Measurements from ENCODE around the gene PARD6A. TPM values are rescaled to one million over a fixed set of nuclear protein-coding genes. Genes with fewer than 3 reads are reported as not detected.

The PARD6A gene
- total RNA-seq, 1 donor from 2014 or later = 18.7 TPM

DNA sequence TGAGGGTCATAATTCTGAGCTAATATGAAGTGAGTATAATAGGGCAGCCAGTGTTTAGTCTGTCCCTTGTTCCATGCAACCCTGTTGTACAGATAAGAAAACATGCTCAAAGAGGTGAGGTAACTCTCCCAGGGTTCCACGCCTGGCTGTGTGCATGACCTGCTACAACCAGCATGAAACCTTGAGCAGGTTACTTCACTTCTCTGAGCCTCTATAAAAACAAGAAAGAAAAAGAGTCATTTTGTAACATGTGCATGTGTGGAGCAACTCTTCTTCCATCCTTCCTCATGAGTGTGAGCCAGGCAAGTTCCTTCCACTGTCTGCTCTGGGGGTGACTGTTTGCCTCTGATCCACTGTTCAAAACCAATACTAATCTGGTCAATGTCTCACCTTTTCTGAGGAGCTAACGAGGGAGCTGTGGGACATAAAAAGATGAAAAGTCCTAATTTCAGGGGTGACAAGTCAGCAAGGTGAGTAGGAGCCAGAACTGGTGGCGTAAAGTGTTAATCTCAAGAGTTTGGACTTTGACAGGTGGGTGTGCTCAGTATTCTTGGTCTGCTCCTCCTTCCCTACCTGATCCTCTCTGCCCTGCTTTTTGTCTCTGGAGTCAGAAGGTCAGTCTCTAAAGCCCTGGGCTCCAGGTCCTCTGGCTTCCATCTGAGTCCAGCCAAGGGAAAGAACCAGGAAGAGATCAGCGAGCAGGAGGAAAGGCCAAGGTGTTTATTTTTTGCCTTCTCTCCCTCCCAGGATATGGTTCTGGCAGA, 36.8 kb downstream of the PARD6A start:
- peaks cover 3% of the 10 kb centered on the region for H3K9me3 Mint-ChIP-seq (ENCODE audit: unreplicated experiment)
- TF ChIP-seq, protein P1, sequence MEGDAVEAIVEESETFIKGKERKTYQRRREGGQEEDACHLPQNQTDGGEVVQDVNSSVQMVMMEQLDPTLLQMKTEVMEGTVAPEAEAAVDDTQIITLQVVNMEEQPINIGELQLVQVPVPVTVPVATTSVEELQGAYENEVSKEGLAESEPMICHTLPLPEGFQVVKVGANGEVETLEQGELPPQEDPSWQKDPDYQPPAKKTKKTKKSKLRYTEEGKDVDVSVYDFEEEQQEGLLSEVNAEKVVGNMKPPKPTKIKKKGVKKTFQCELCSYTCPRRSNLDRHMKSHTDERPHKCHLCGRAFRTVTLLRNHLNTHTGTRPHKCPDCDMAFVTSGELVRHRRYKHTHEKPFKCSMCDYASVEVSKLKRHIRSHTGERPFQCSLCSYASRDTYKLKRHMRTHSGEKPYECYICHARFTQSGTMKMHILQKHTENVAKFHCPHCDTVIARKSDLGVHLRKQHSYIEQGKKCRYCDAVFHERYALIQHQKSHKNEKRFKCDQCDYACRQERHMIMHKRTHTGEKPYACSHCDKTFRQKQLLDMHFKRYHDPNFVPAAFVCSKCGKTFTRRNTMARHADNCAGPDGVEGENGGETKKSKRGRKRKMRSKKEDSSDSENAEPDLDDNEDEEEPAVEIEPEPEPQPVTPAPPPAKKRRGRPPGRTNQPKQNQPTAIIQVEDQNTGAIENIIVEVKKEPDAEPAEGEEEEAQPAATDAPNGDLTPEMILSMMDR (IDR thresholded peaks at IDR 0.05; ENCODE audit: partially characterized antibody, unreplicated experiment) = no peak
- peaks cover 3% of the 10 kb centered on the region for H3K27me3 Mint-ChIP-seq (ENCODE audit: unreplicated experiment)
- DNase-seq = no peak
- no peak overlapping the region for H3K27ac Mint-ChIP-seq (ENCODE audit: unreplicated experiment)
- H3K4me1 Mint-ChIP-seq (ENCODE audit: low read depth, unreplicated experiment) = peaks cover 3% of the 10 kb centered on the region
- peaks cover 10% of the 10 kb centered on the region for H3K36me3 Mint-ChIP-seq (ENCODE audit: unreplicated experiment)
- no peak overlapping the region for H3K4me3 Mint-ChIP-seq (ENCODE audit: unreplicated experiment)

DNA sequence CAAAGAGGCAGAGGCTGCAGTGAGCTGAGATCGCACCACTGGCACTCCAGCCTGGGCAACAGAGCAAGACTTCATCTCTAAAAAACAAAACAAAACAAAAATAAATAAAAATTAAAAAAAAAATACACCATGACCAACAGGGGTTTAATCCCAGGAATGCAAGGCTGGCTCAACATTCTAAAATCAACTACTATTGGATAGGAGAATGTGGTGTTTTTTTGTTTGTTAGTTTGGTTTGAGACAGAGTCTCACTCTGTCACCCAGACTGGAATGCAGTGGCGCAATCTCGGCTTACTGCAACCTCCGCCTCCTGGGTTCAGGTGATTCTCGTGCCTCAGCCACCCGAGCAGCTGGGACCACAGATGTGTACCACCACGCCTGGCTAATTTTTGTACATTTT, 38.5 kb downstream of the PARD6A start:
- Mint-ChIP-seq H3K27ac (ENCODE audit: unreplicated experiment) (no peak overlapping the region), H3K4me3 (ENCODE audit: unreplicated experiment) (no peak overlapping the region), H3K27me3 (ENCODE audit: unreplicated experiment) (peaks cover 3% of the 10 kb centered on the region), H3K4me1 (ENCODE audit: low read depth, unreplicated experiment) (peaks cover 4% of the 10 kb centered on the region), H3K36me3 (ENCODE audit: unreplicated experiment) (peaks cover 10% of the 10 kb centered on the region), H3K9me3 (ENCODE audit: unreplicated experiment) (peaks cover 3% of the 10 kb centered on the region)
- DNase-seq = no peak
- TF ChIP-seq, protein P1 (IDR thresholded peaks at IDR 0.05; ENCODE audit: partially characterized antibody, unreplicated experiment) = no peak

DNA sequence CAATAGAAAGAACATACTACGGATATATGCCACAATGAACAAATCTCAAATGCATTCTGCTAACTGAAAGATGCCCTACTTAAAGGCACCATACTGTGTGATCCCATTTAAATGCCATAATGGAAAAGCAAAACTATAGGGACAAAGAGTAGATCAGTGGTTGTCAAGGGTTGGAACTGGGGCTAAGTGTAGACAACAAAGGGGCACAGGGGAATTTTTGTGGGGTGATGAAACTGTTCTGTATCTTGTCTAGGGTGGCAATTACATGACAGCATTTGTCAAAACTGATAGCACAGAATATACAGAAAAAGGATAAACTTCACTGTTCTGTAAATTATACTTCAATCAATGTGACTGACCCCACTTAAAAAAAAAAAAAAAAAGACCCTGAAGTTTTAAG, 40.7 kb downstream of the PARD6A start:
- H3K27ac Mint-ChIP-seq (ENCODE audit: unreplicated experiment) = no peak overlapping the region
- no peak overlapping the region for H3K4me3 Mint-ChIP-seq (ENCODE audit: unreplicated experiment)
- DNase-seq = no peak
- no peaks in the 10 kb centered on the region for H3K9me3 Mint-ChIP-seq (ENCODE audit: unreplicated experiment)
- peaks cover 3% of the 10 kb centered on the region for H3K27me3 Mint-ChIP-seq (ENCODE audit: unreplicated experiment)
- H3K36me3 Mint-ChIP-seq (ENCODE audit: unreplicated experiment) = peaks cover 10% of the 10 kb centered on the region
- TF ChIP-seq, protein P1 (IDR thresholded peaks at IDR 0.05; ENCODE audit: partially characterized antibody, unreplicated experiment) = no peak
- H3K4me1 Mint-ChIP-seq (ENCODE audit: low read depth, unreplicated experiment) = peaks cover 12% of the 10 kb centered on the region

DNA sequence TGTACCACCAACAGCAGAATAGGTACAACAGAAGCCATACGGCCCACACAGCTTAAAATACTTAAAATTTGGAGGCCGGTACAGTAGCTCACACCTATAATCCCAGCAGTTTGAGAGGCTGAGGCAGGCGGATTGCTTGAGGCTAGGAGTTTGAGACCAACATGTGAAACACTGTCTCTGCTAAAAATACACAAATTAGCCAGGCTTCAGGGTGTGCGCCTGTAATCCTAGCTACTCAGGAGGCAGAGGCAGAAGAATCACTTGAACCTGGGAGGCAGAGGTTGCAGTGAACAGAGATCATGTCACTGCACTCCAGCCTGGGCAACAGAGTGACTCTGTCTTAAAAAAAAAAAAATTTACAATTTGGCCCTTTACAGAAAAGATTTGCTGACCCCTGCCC, 41.4 kb downstream of the PARD6A start:
- Mint-ChIP-seq H3K4me1 (ENCODE audit: low read depth, unreplicated experiment) (peaks cover 12% of the 10 kb centered on the region), H3K27me3 (ENCODE audit: unreplicated experiment) (no peaks in the 10 kb centered on the region), H3K4me3 (ENCODE audit: unreplicated experiment) (no peak overlapping the region), H3K9me3 (ENCODE audit: unreplicated experiment) (no peaks in the 10 kb centered on the region), H3K27ac (ENCODE audit: unreplicated experiment) (no peak overlapping the region), H3K36me3 (ENCODE audit: unreplicated experiment) (peaks cover 10% of the 10 kb centered on the region)
- TF ChIP-seq, protein P1 (IDR thresholded peaks at IDR 0.05; ENCODE audit: partially characterized antibody, unreplicated experiment) = no peak
- DNase-seq = no peak

DNA sequence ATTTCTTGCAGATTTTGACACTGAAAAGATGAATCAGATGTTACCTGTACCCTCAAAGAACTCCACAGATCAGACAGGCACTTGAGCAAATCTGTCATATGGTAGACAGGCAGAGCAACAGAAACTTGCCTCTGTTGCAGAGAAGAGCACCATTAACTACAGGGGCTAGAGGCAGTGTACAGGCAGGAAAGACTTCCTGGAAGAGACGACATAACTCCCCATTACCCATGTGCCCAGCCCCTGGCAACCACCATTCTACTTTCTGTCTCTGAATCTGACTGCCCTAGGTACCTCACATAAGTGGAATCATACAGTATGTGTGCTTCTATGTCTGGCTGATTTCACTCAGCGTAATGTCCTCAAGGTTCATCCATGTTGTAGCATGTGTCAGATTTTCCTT, 42.9 kb downstream of the PARD6A start:
- Mint-ChIP-seq H3K9me3 (ENCODE audit: unreplicated experiment) (no peaks in the 10 kb centered on the region), H3K4me1 (ENCODE audit: low read depth, unreplicated experiment) (peaks cover 12% of the 10 kb centered on the region), H3K4me3 (ENCODE audit: unreplicated experiment) (no peak overlapping the region), H3K27ac (ENCODE audit: unreplicated experiment) (no peak overlapping the region), H3K36me3 (ENCODE audit: unreplicated experiment) (peaks cover 3% of the 10 kb centered on the region), H3K27me3 (ENCODE audit: unreplicated experiment) (no peaks in the 10 kb centered on the region)
- TF ChIP-seq, protein P1 (IDR thresholded peaks at IDR 0.05; ENCODE audit: partially characterized antibody, unreplicated experiment) = no peak
- no peak for DNase-seq
